Mesenchymal stem cell (in vitro differentiated cells and primary cell): ENCODE measurements around the gene RPA1.

Source experiments
- DNase-seq: peaks from one replicate; pipeline ENCODE4 v3.0.0-alpha.2; 2013
- H2AFZ ChIP-seq: one replicate; pipeline ENCODE4 v1.6.1; 2013; ENCODE audit warnings: low read depth, mild to moderate bottlenecking, control low read depth, inconsistent platforms, low read length, moderate library complexity
- H2AK5ac ChIP-seq: 2 replicates; pipeline ENCODE4 v1.6.1; 2013; ENCODE audit warnings: low read length, moderate library complexity, mild to moderate bottlenecking, inconsistent platforms; ENCODE audit not compliant: severe bottlenecking
- H2BK120ac ChIP-seq: one replicate; pipeline ENCODE4 v1.6.1; 2013; ENCODE audit warnings: low read depth, mild to moderate bottlenecking, inconsistent platforms, low read length, moderate library complexity
- H2BK12ac ChIP-seq, 2 experiments: one replicate each; pipeline ENCODE4 v1.6.1; 2013; ENCODE audit warnings: inconsistent platforms in 2 of 2, low read length in 2 of 2, mild to moderate bottlenecking in 2 of 2, moderate library complexity in 2 of 2, control low read depth in 1 of 2
- H2BK15ac ChIP-seq: one replicate; pipeline ENCODE4 v1.6.1; 2013; ENCODE audit warnings: mild to moderate bottlenecking, low read depth, inconsistent platforms; ENCODE audit not compliant: poor library complexity, severe bottlenecking
- H2BK5ac ChIP-seq: 2 replicates; pipeline ENCODE4 v1.6.1; 2013; ENCODE audit warnings: low read depth, mild to moderate bottlenecking, low read length, control low read depth, inconsistent platforms; ENCODE audit not compliant: poor library complexity, severe bottlenecking
- H3K14ac ChIP-seq, 2 experiments: one replicate each; pipeline ENCODE4 v1.6.1; 2013; ENCODE audit warnings: inconsistent platforms in 2 of 2, low read length in 2 of 2, control low read depth in 1 of 2, mild to moderate bottlenecking in 1 of 2, moderate library complexity in 1 of 2
- H3K18ac ChIP-seq, 2 experiments: one replicate each; pipeline ENCODE4 v1.6.1; 2013; ENCODE audit warnings: inconsistent platforms in 2 of 2, low read length in 2 of 2, control low read depth in 1 of 2, low read depth in 1 of 2, mild to moderate bottlenecking in 1 of 2
- H3K23ac ChIP-seq, 2 experiments: one replicate each; pipeline ENCODE4 v1.6.1; 2013; ENCODE audit warnings: inconsistent platforms in 2 of 2, low read length in 2 of 2, mild to moderate bottlenecking in 2 of 2, moderate library complexity in 2 of 2, control low read depth in 1 of 2
- H3K27ac ChIP-seq: 2 replicates; pipeline ENCODE4 v1.5.1; 2013; ENCODE audit warnings: mild to moderate bottlenecking, moderate library complexity, low read length, control low read depth, inconsistent platforms; ENCODE audit not compliant: poor library complexity, severe bottlenecking
- H3K27me3 ChIP-seq, 2 experiments: 2 replicates each; pipeline versions ENCODE4 v1.6.1 to v1.7.0; 2013; ENCODE audit warnings: low read length in 2 of 2, mild to moderate bottlenecking in 2 of 2, moderate library complexity in 2 of 2, control low read depth in 1 of 2, inconsistent platforms in 1 of 2; ENCODE audit not compliant: control insufficient read depth in 1 of 2, insufficient read depth in 1 of 2
- H3K36me3 ChIP-seq, 2 experiments: 2 replicates each; pipeline versions ENCODE4 v1.6.1 to v1.7.0; 2013; ENCODE audit warnings: low read length in 2 of 2, control low read depth in 1 of 2, inconsistent platforms in 1 of 2, low read depth in 1 of 2, mild to moderate bottlenecking in 1 of 2; ENCODE audit not compliant: insufficient read depth in 2 of 2, control insufficient read depth in 1 of 2
- H3K4ac ChIP-seq, 2 experiments: one replicate each; pipeline ENCODE4 v1.6.1; 2013; ENCODE audit warnings: inconsistent platforms in 2 of 2, low read length in 2 of 2, mild to moderate bottlenecking in 2 of 2, moderate library complexity in 2 of 2, control low read depth in 1 of 2, low read depth in 1 of 2
- H3K4me1 ChIP-seq: 2 replicates; pipeline ENCODE4 v1.6.1; 2013; ENCODE audit warnings: low read depth, low read length, control low read depth; ENCODE audit not compliant: control insufficient read depth, insufficient read depth
- H3K4me2 ChIP-seq: 2 replicates; pipeline ENCODE4 v1.6.1; 2013; ENCODE audit warnings: low read length, mild to moderate bottlenecking, inconsistent platforms; ENCODE audit not compliant: poor library complexity, severe bottlenecking
- H3K4me3 ChIP-seq, 2 experiments: 2 replicates each; pipeline versions ENCODE4 v1.5.1 to v1.7.0; 2013; ENCODE audit warnings: low read length in 2 of 2, mild to moderate bottlenecking in 2 of 2, control low read depth in 1 of 2, low read depth in 1 of 2; ENCODE audit not compliant: insufficient read depth in 1 of 2
- H3K79me1 ChIP-seq: replicated peaks from 2 replicates; pipeline ENCODE4 v1.6.1; 2013; ENCODE audit warnings: mild to moderate bottlenecking, control low read depth, low read length, inconsistent platforms; ENCODE audit not compliant: poor library complexity, severe bottlenecking
- H3K9ac ChIP-seq: 2 replicates; pipeline ENCODE4 v1.7.0; 2013; ENCODE audit warnings: mild to moderate bottlenecking, low read length, moderate library complexity
- H3K9me3 ChIP-seq: 2 replicates; pipeline ENCODE4 v1.7.0; 2013; ENCODE audit warnings: mild to moderate bottlenecking, low read length; ENCODE audit not compliant: control insufficient read depth
- H4K8ac ChIP-seq: one replicate; pipeline ENCODE4 v1.6.1; 2013; ENCODE audit warnings: inconsistent platforms, mild to moderate bottlenecking, low read length, moderate library complexity
- H4K91ac ChIP-seq: one replicate; pipeline ENCODE4 v1.6.1; 2013; ENCODE audit warnings: mild to moderate bottlenecking, low read length, inconsistent platforms
- WGBS: methylation state at CpG from one replicate; pipeline ENCODE4 v1.1.7; 2013; ENCODE audit warnings: mixed read lengths; 5-methylcytosine and 5-hydroxymethylcytosine counted together

The RPA1 gene

DNA sequence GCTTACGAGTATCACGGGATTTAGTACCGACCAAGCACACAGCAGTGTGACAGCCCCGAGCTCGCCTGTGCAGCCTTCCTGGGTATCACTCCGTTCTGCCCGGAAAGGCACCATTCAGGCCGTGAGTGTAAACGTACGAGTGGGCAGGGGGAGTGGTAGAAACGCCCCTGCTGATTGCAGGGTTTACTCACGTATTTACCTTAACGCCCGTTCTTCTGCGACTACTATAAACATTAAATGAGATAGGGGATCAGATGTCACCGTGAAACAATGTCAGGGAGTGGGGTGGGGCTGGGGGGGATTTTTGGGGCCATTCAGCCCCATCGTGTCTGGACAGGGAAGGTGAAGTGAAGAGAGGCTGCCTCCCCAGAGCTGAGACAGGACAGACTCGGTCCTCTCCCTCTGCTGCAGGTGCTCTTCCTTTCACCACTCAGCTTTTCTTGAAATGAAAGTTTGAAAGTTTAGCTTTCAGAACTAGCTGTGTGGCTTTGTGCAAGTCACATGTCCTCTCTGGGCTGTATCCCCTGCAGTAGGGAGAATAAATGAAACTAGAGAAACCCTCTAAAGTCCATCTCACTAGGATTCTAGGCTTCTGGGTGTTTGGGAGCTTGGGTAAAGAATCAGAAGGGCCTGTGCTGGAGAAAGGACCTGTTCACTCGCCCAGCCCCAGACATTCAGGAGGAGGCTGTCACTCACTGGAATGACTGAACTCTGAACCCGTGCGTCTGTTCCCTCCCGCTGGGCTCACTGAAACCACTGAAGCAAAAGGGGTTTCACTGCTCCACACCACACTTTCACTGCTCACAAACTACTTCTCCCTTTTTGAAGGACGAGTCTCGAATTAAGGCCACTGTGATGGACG lies 66.7 kb downstream of the RPA1 start:
- H3K4me1 ChIP-seq: no peaks in the 10 kb centered on the region
- no peak overlapping the region for H3K23ac ChIP-seq
- WGBS: 93% methylated on average over 24 of the region's 25 CpGs

GRCh38 chr17:1897105-1897656 lies 67.4 kb downstream of the RPA1 start:
- Histone ChIP-seq H3K9me3 (no peaks in the 10 kb centered on the region), H3K9ac (no peak overlapping the region), H2BK15ac (no peak overlapping the region), H2BK5ac (no peak overlapping the region), H2BK12ac (no peak overlapping the region), H2AK5ac (no peak overlapping the region), H3K23ac (no peak overlapping the region), H3K4ac (no peak overlapping the region), H3K4me3 (no peak overlapping the region), H3K27me3 (no peaks in the 10 kb centered on the region), H3K14ac (no peak overlapping the region), H3K27ac (no peak overlapping the region), H3K79me1 (no peaks in the 10 kb centered on the region), H3K4me1 (no peaks in the 10 kb centered on the region), H3K4me2 (no peak overlapping the region), H3K36me3 (peaks cover 32 to 67% of the 10 kb centered on the region in 2 experiments), H4K8ac (no peak overlapping the region), H2AFZ (no peak overlapping the region), H2BK120ac (no peak overlapping the region), H3K18ac (no peak overlapping the region), H4K91ac (no peak overlapping the region)
- DNase-seq: no peak
- 97% methylated on average over 16 of the region's 18 CpGs for WGBS

More for the DNA sequence above, 66.7 kb downstream of the RPA1 start:
- Histone ChIP-seq H3K9me3 (no peaks in the 10 kb centered on the region), H2BK12ac (no peak overlapping the region), H3K18ac (no peak overlapping the region), H4K91ac (no peak overlapping the region), H3K27me3 (no peaks in the 10 kb centered on the region), H2BK15ac (no peak overlapping the region), H3K4me2 (no peak overlapping the region), H3K36me3 (peaks cover 32 to 74% of the 10 kb centered on the region in 2 experiments), H2BK120ac (no peak overlapping the region), H3K4me3 (no peak overlapping the region), H4K8ac (no peak overlapping the region), H2BK5ac (no peak overlapping the region), H3K27ac (no peak overlapping the region), H3K14ac (no peak overlapping the region), H2AFZ (no peak overlapping the region), H3K79me1 (no peaks in the 10 kb centered on the region), H3K4ac (no peak overlapping the region), H2AK5ac (no peak overlapping the region), H3K9ac (no peak overlapping the region)
- DNase-seq: no peak

DNA sequence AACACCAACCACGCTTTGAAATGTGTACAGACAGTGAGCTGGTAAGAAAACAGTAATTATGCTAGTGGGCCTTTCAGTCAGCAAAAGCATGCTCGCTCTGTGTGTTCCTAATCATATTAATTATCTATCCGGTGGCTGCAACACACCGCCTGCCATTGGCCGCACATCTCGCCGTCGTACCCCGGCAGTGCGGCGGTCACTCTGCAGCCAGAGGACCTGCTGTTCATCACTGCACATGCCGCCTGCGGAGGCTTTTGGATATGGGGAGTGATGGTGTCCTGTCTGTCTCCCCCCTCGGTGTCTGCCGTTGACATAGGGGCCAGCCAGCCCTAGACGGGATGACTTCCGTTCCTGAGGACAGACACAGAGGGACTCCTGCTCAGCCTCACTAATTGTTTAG lies 68.5 kb downstream of the RPA1 start:
- no peak overlapping the region for H4K91ac ChIP-seq
- no peak overlapping the region for H3K4me3 ChIP-seq
- no peak overlapping the region for H2AK5ac ChIP-seq

GRCh38 chr17:1898872-1899271 lies 69.1 kb downstream of the RPA1 start:
- peaks cover 0 to 3% of the 10 kb centered on the region in 2 experiments for H3K27me3 ChIP-seq
- H2BK5ac ChIP-seq: no peak overlapping the region
- DNase-seq: no peak
- peak overlapping the region; percentile 76 for H4K91ac ChIP-seq
- no peaks in the 10 kb centered on the region for H3K79me1 ChIP-seq
- H2BK120ac ChIP-seq: no peak overlapping the region
- no peak overlapping the region for H3K27ac ChIP-seq
- H4K8ac ChIP-seq: no peak overlapping the region
- H2BK15ac ChIP-seq: no peak overlapping the region
- H3K9me3 ChIP-seq: no peaks in the 10 kb centered on the region
- no peak overlapping the region for H2AFZ ChIP-seq
- no peak overlapping the region for H3K18ac ChIP-seq
- no peak overlapping the region for H2BK12ac ChIP-seq
- no peak overlapping the region for H3K4me3 ChIP-seq
- peaks cover 32 to 52% of the 10 kb centered on the region in 2 experiments for H3K36me3 ChIP-seq
- no peak overlapping the region for H3K9ac ChIP-seq
- no peak overlapping the region for H3K14ac ChIP-seq
- no peak overlapping the region for H3K4ac ChIP-seq
- H3K4me1 ChIP-seq: no peaks in the 10 kb centered on the region
- H2AK5ac ChIP-seq: no peak overlapping the region
- H3K4me2 ChIP-seq: no peak overlapping the region
- H3K23ac ChIP-seq: no peak overlapping the region
- WGBS: 95% methylated on average over 12 of the region's 12 CpGs

More for the DNA sequence above, 68.5 kb downstream of the RPA1 start:
- H3K9me3 ChIP-seq: no peaks in the 10 kb centered on the region
- no peak overlapping the region for H2BK120ac ChIP-seq
- no peak overlapping the region for H2AFZ ChIP-seq
- H3K4ac ChIP-seq: no peak overlapping the region
- no peak overlapping the region for H3K27ac ChIP-seq
- H2BK5ac ChIP-seq: no peak overlapping the region
- no peaks in the 10 kb centered on the region for H3K4me1 ChIP-seq
- no peak overlapping the region for H3K14ac ChIP-seq
- H3K9ac ChIP-seq: no peak overlapping the region
- H2BK15ac ChIP-seq: no peak overlapping the region
- H3K18ac ChIP-seq: no peak overlapping the region
- H3K4me2 ChIP-seq: no peak overlapping the region
- H3K79me1 ChIP-seq: no peaks in the 10 kb centered on the region
- peaks cover 32 to 57% of the 10 kb centered on the region in 2 experiments for H3K36me3 ChIP-seq
- H4K8ac ChIP-seq: no peak overlapping the region
- DNase-seq: no peak
- no peak overlapping the region for H3K23ac ChIP-seq
- H3K27me3 ChIP-seq: no peaks in the 10 kb centered on the region
- WGBS: 92% methylated on average over 17 of the region's 17 CpGs
- no peak overlapping the region for H2BK12ac ChIP-seq
